ENCODE data around the gene CELF2. TPM values are rescaled to one million over a fixed set of nuclear protein-coding genes. Genes with fewer than 3 reads are reported as not detected.

Gene CELF2
- total RNA-seq, 1 donor from 2014 or later, result 11.0 TPM

- TF ChIP-seq, protein P1, sequence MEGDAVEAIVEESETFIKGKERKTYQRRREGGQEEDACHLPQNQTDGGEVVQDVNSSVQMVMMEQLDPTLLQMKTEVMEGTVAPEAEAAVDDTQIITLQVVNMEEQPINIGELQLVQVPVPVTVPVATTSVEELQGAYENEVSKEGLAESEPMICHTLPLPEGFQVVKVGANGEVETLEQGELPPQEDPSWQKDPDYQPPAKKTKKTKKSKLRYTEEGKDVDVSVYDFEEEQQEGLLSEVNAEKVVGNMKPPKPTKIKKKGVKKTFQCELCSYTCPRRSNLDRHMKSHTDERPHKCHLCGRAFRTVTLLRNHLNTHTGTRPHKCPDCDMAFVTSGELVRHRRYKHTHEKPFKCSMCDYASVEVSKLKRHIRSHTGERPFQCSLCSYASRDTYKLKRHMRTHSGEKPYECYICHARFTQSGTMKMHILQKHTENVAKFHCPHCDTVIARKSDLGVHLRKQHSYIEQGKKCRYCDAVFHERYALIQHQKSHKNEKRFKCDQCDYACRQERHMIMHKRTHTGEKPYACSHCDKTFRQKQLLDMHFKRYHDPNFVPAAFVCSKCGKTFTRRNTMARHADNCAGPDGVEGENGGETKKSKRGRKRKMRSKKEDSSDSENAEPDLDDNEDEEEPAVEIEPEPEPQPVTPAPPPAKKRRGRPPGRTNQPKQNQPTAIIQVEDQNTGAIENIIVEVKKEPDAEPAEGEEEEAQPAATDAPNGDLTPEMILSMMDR (conservative IDR thresholded peaks at IDR 0.05; ENCODE audit: low read depth, low read length), result peak; percentile 51
- peak overlapping the region; percentile 49 for H3K4me3 ChIP-seq (ENCODE audit: low read depth, low read length)
- no peak for DNase-seq (ENCODE audit: low read depth)
Observed at GRCh38 chr10:11165591-11166543, 148.2 kb downstream of the CELF2 start.

- no peak for DNase-seq (ENCODE audit: low read depth)
- TF ChIP-seq, protein P1 (conservative IDR thresholded peaks at IDR 0.05; ENCODE audit: low read depth, low read length), result no peak
- no peak overlapping the region for H3K4me3 ChIP-seq (ENCODE audit: low read depth, low read length)
Observed at GRCh38 chr10:11166550-11166949, 148.9 kb downstream of the CELF2 start.

DNA sequence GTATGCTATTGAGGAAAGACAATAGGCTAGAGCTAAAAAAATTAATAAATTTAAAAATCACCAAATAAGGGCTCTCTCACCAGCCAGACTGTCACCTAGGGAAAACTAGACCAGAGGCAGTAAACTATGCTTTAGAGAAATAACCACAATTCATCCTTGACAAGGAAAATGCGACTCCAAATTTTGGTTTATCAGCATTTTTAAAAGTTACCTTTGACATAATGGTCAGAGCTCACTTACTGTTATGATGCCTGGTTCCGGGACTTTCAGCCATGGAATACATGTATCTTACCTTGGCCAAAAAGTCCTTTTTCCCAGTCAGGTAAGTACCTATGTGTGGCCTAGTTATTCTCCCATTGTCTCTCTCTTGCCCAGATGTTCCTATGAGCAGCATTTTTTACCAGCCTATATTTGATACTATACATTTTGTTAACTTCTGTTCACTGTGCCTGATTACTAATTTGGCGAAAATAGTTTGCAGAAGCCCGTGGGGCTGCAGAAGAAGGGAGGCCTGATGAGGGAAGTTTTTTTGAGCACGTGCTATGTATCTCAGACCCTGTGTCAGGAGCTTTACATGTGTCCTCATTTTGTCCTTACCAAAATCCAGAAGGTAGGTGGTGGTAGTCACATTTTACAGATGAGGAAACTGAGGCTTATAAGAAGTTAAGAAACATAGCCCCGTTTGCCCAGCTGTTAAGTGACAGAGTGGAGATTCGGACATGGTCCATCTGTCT lies 149.7 kb downstream of the CELF2 start:
- DNase-seq (ENCODE audit: low read depth), result no peak
- TF ChIP-seq, protein P1 (conservative IDR thresholded peaks at IDR 0.05; ENCODE audit: low read depth, low read length), result no peak
- H3K4me3 ChIP-seq (ENCODE audit: low read depth, low read length), result no peak overlapping the region

- TF ChIP-seq, protein P1 (conservative IDR thresholded peaks at IDR 0.05; ENCODE audit: low read depth, low read length), result no peak
- H3K4me3 ChIP-seq (ENCODE audit: low read depth, low read length), result no peak overlapping the region
- no peak for DNase-seq (ENCODE audit: low read depth)
Observed at GRCh38 chr10:11168423-11169090, 150.9 kb downstream of the CELF2 start.

- no peak overlapping the region for H3K4me3 ChIP-seq (ENCODE audit: low read depth, low read length)
- DNase-seq (ENCODE audit: low read depth), result no peak
- TF ChIP-seq, protein P1 (conservative IDR thresholded peaks at IDR 0.05; ENCODE audit: low read depth, low read length), result no peak
Observed at GRCh38 chr10:11169976-11170375, 152.3 kb downstream of the CELF2 start.

- H3K4me3 ChIP-seq (ENCODE audit: low read depth, low read length), result no peak overlapping the region
- no peak for DNase-seq (ENCODE audit: low read depth)
- TF ChIP-seq, protein P1 (conservative IDR thresholded peaks at IDR 0.05; ENCODE audit: low read depth, low read length), result no peak
Observed at GRCh38 chr10:11170574-11170973, 152.9 kb downstream of the CELF2 start.

All from epithelial cell of proximal tubule (primary cell).